GM23338 (cell line): ENCODE results near the gene ABCC6. TPM values are rescaled to one million over a fixed set of nuclear protein-coding genes. Genes with fewer than 3 reads are reported as not detected.

Source experiments
- ATAC-seq: fragments of 200-7000 bp; cut with Tn5 transposase; 3 replicates; pipeline ENCODE4 v1.9.1; 2020
- DNase-seq: peaks from one replicate; pipeline ENCODE4 v3.0.0-alpha.2; 2015; ENCODE audit warnings: low spot score
- H2AFZ ChIP-seq: fragments of 200-600 bp; sonication (generic); 2 replicates; pipeline ENCODE4 v1.8.0; 2016; ENCODE audit warnings: antibody characterized with exemption, mild to moderate bottlenecking, moderate library complexity
- H3F3A ChIP-seq: fragments of 200-600 bp; sonication (generic); replicated peaks from 2 replicates; pipeline ENCODE4 v1.8.0; 2017; ENCODE audit warnings: antibody characterized with exemption, mixed run types, low read depth
- H3K27ac ChIP-seq: fragments of 200-600 bp; sonication (generic); 2 replicates; pipeline ENCODE4 v1.6.1; 2016; ENCODE audit warnings: low read depth
- H3K27me3 ChIP-seq: fragments of 200-600 bp; sonication (generic); 2 replicates; pipeline ENCODE4 v1.8.0; 2016; ENCODE audit warnings: mild to moderate bottlenecking, mixed run types, moderate library complexity; ENCODE audit not compliant: insufficient read depth
- H3K36me3 ChIP-seq: fragments of 200-600 bp; sonication (generic); 2 replicates; pipeline ENCODE4 v1.8.0; 2016; ENCODE audit warnings: mild to moderate bottlenecking; ENCODE audit not compliant: insufficient read depth
- H3K4me1 ChIP-seq: fragments of 200-600 bp; sonication (generic); 2 replicates; pipeline ENCODE4 v1.8.0; 2016; ENCODE audit warnings: mild to moderate bottlenecking, moderate library complexity; ENCODE audit not compliant: insufficient read depth
- H3K4me2 ChIP-seq: fragments of 200-600 bp; sonication (generic); 2 replicates; pipeline ENCODE4 v1.7.1; 2017; ENCODE audit warnings: mixed run types
- H3K4me3 ChIP-seq: fragments of 200-600 bp; sonication (generic); 2 replicates; pipeline ENCODE4 v1.6.1; 2016; ENCODE audit warnings: mixed run types
- H3K79me2 ChIP-seq: fragments of 200-600 bp; sonication (generic); replicated peaks from 2 replicates; pipeline ENCODE4 v1.8.0; 2017; ENCODE audit warnings: mild to moderate bottlenecking; ENCODE audit not compliant: insufficient read depth
- H3K9me2 ChIP-seq: fragments of 200-600 bp; sonication (generic); 2 replicates; pipeline ENCODE4 v1.8.0; 2017; ENCODE audit not compliant: insufficient read depth
- H4K20me1 ChIP-seq: fragments of 200-600 bp; sonication (generic); replicated peaks from 2 replicates; pipeline ENCODE4 v1.8.0; 2017; ENCODE audit warnings: mild to moderate bottlenecking; ENCODE audit not compliant: insufficient read depth
- H3K27ac Mint-ChIP-seq: 2 replicates; pipeline ENCODE4 v1.8.0; 2020; ENCODE audit warnings: inconsistent platforms, mild to moderate bottlenecking, moderate library complexity, mixed read lengths
- H3K27me3 Mint-ChIP-seq: 3 replicates; pipeline ENCODE4 v1.8.0; 2022; ENCODE audit warnings: low read depth, mild to moderate bottlenecking, moderate library complexity, mixed read lengths, inconsistent platforms; ENCODE audit not compliant: insufficient read depth, poor library complexity
- H3K36me3 Mint-ChIP-seq: 3 replicates; pipeline ENCODE4 v1.8.0; 2021; ENCODE audit warnings: low read depth, mild to moderate bottlenecking, inconsistent platforms, moderate library complexity, mixed read lengths
- H3K4me1 Mint-ChIP-seq: 3 replicates; pipeline ENCODE4 v1.8.0; 2020; ENCODE audit warnings: mild to moderate bottlenecking, inconsistent platforms, mixed read lengths
- H3K4me3 Mint-ChIP-seq: 3 replicates; pipeline ENCODE4 v1.8.0; 2021; ENCODE audit warnings: moderate library complexity, mild to moderate bottlenecking, inconsistent platforms, mixed read lengths
- H3K9me3 Mint-ChIP-seq: 3 replicates; pipeline ENCODE4 v1.8.0; 2020; ENCODE audit warnings: moderate library complexity, mild to moderate bottlenecking, inconsistent platforms, mixed read lengths
- CREB1 ChIP-seq: fragments of 250-450 bp; sonication (Bioruptor Pico); IDR thresholded peaks from 2 replicates; pipeline ENCODE4 v1.5.0; 2020; ENCODE audit warnings: low read depth, mild to moderate bottlenecking, moderate library complexity
- EZH2 ChIP-seq: fragments of 200-600 bp; sonication (generic); IDR thresholded peaks from one replicate; pipeline ENCODE4 v1.8.0; 2017; ENCODE audit warnings: antibody characterized with exemption, mild to moderate bottlenecking, low read depth; ENCODE audit not compliant: unreplicated experiment
- EZH2phosphoT487 ChIP-seq: fragments of 200-600 bp; sonication (generic); IDR thresholded peaks from one replicate; pipeline ENCODE4 v1.8.1; 2018; ENCODE audit warnings: antibody characterized with exemption; ENCODE audit not compliant: unreplicated experiment
- NANOG ChIP-seq: IDR thresholded peaks from 2 replicates; pipeline ENCODE4 v1.6.1; 2016; ENCODE audit warnings: antibody characterized with exemption, borderline replicate concordance
- STAT1 ChIP-seq: IDR thresholded peaks from one replicate; pipeline ENCODE4 v1.6.1; 2016; ENCODE audit warnings: antibody characterized with exemption; ENCODE audit not compliant: unreplicated experiment
- ZNF114 ChIP-seq: fragments of 250-450 bp; sonication (Bioruptor Pico); IDR thresholded peaks from 2 replicates; pipeline ENCODE4 v1.5.0; 2020; ENCODE audit warnings: mild to moderate bottlenecking, moderate library complexity
- ZNF331 ChIP-seq: fragments of 250-450 bp; sonication (Bioruptor Pico); IDR thresholded peaks from 2 replicates; pipeline ENCODE4 v1.5.0; 2020; ENCODE audit warnings: low read depth, mild to moderate bottlenecking, moderate library complexity
- ZNF462 ChIP-seq: fragments of 250-450 bp; sonication (Bioruptor Pico); IDR thresholded peaks from 2 replicates; pipeline ENCODE4 v1.5.0; 2020; ENCODE audit warnings: mild to moderate bottlenecking, moderate library complexity
- polyA plus RNA-seq: library from polyadenylated mRNA; unstranded; fragments of >200 nt; fragmentation: Nextera tagmentation; extraction: Ambion mirVana; gene quantifications from 2 replicates; pipeline ENCODE4 v1.2.1, GENCODE V29; 2016
- total RNA-seq: library from RNA; depleted of rRNA; stranded (reverse); fragments of >200 nt; shearing (Covaris generic); gene quantifications from 2 replicates; pipeline ENCODE4 v1.2.3, GENCODE V29; 2014
- TF ChIP-seq, protein P1 (sequence below): IDR thresholded peaks from 2 replicates; pipeline ENCODE4 v1.6.1; 2016; ENCODE audit warnings: antibody characterized with exemption
- TF ChIP-seq, protein P2 (sequence below): IDR thresholded peaks from one replicate; pipeline ENCODE4 v1.6.1; 2018; ENCODE audit warnings: antibody characterized with exemption; ENCODE audit not compliant: unreplicated experiment
- TF ChIP-seq, protein P3 (sequence below), 2 experiments: fragments of 200-600 bp in 1 of 2; sonication (generic) in 1 of 2; conservative IDR thresholded peaks; 2 replicates each; pipeline versions ENCODE4 v1.5.1 to v1.6.1; 2016 to 2017; ENCODE audit warnings: antibody characterized with exemption in 2 of 2, low read depth in 2 of 2, mild to moderate bottlenecking in 2 of 2, moderate library complexity in 1 of 2

ABCC6 gene
- total and polyA plus RNA-seq, 2 experiments from 2014 or later = 0.73 to 2.8 TPM

DNA sequence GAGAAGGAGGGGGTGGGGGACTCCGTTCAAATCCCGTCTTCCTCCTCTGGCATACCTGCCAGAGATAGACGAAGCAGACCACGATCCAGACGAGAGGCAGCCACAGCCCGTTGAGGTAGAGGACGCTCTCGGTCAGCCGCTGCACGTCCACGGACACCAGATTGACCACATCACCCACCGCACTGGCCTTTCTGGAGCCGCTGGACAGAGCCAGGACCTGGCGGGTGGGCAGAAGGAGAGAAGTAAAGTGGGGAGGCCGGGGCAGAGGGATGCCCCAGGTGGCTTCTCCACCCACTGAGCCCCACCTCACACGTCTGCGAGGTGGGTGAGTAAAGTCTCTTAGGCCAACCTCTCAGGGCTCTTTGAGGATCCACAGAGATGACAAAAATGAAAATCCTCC, 25.3 kb downstream of the ABCC6 start:
- no peak overlapping the region for H2AFZ ChIP-seq

More for the DNA sequence above, 25.3 kb downstream of the ABCC6 start:
- no peak overlapping the region for H3K4me3 Mint-ChIP-seq
- no peak for TF ChIP-seq NANOG
- TF ChIP-seq CREB1 (CRISPR knock-in tag) = no peak
- no peak for TF ChIP-seq EZH2
- no peak for TF ChIP-seq ZNF114 (CRISPR knock-in tag)
- TF ChIP-seq, protein P1, sequence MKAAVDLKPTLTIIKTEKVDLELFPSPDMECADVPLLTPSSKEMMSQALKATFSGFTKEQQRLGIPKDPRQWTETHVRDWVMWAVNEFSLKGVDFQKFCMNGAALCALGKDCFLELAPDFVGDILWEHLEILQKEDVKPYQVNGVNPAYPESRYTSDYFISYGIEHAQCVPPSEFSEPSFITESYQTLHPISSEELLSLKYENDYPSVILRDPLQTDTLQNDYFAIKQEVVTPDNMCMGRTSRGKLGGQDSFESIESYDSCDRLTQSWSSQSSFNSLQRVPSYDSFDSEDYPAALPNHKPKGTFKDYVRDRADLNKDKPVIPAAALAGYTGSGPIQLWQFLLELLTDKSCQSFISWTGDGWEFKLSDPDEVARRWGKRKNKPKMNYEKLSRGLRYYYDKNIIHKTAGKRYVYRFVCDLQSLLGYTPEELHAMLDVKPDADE = no peak
- TF ChIP-seq ZNF462 = no peak
- TF ChIP-seq EZH2phosphoT487 = no peak
- TF ChIP-seq ZNF331 = no peak
- TF ChIP-seq, protein P2, sequence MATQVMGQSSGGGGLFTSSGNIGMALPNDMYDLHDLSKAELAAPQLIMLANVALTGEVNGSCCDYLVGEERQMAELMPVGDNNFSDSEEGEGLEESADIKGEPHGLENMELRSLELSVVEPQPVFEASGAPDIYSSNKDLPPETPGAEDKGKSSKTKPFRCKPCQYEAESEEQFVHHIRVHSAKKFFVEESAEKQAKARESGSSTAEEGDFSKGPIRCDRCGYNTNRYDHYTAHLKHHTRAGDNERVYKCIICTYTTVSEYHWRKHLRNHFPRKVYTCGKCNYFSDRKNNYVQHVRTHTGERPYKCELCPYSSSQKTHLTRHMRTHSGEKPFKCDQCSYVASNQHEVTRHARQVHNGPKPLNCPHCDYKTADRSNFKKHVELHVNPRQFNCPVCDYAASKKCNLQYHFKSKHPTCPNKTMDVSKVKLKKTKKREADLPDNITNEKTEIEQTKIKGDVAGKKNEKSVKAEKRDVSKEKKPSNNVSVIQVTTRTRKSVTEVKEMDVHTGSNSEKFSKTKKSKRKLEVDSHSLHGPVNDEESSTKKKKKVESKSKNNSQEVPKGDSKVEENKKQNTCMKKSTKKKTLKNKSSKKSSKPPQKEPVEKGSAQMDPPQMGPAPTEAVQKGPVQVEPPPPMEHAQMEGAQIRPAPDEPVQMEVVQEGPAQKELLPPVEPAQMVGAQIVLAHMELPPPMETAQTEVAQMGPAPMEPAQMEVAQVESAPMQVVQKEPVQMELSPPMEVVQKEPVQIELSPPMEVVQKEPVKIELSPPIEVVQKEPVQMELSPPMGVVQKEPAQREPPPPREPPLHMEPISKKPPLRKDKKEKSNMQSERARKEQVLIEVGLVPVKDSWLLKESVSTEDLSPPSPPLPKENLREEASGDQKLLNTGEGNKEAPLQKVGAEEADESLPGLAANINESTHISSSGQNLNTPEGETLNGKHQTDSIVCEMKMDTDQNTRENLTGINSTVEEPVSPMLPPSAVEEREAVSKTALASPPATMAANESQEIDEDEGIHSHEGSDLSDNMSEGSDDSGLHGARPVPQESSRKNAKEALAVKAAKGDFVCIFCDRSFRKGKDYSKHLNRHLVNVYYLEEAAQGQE = no peak
- no peak for TF ChIP-seq STAT1
- TF ChIP-seq, protein P3, sequence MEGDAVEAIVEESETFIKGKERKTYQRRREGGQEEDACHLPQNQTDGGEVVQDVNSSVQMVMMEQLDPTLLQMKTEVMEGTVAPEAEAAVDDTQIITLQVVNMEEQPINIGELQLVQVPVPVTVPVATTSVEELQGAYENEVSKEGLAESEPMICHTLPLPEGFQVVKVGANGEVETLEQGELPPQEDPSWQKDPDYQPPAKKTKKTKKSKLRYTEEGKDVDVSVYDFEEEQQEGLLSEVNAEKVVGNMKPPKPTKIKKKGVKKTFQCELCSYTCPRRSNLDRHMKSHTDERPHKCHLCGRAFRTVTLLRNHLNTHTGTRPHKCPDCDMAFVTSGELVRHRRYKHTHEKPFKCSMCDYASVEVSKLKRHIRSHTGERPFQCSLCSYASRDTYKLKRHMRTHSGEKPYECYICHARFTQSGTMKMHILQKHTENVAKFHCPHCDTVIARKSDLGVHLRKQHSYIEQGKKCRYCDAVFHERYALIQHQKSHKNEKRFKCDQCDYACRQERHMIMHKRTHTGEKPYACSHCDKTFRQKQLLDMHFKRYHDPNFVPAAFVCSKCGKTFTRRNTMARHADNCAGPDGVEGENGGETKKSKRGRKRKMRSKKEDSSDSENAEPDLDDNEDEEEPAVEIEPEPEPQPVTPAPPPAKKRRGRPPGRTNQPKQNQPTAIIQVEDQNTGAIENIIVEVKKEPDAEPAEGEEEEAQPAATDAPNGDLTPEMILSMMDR (conservative IDR thresholded peaks at IDR 0.05; ENCODE audit: low read depth in 2 of 2) = no peak
- Histone ChIP-seq H3K79me2 (no peaks in the 10 kb centered on the region), H3K36me3 (no peaks in the 10 kb centered on the region), H3F3A (no peaks in the 10 kb centered on the region), H3K9me2 (no peaks in the 10 kb centered on the region), H3K4me3 (no peak overlapping the region), H3K4me2 (no peak overlapping the region), H4K20me1 (no peaks in the 10 kb centered on the region), H3K27ac (no peak overlapping the region), H3K27me3 (no peaks in the 10 kb centered on the region), H3K4me1 (no peaks in the 10 kb centered on the region)
- no peaks in the 10 kb centered on the region for H3K9me3 Mint-ChIP-seq
- H3K36me3 Mint-ChIP-seq = no peaks in the 10 kb centered on the region
- peaks cover 3% of the 10 kb centered on the region; the same call in 2 of the 3 replicates for H3K4me1 Mint-ChIP-seq
- DNase-seq = no peak
- H3K27me3 Mint-ChIP-seq = peaks cover 1% of the 10 kb centered on the region
- H3K27ac Mint-ChIP-seq = no peak overlapping the region
- ATAC-seq = no peak
